GM19035 (cell line): Measurements from ENCODE around the gene MYO9B.
A peak's percentile ranks its signal among the peaks of the same experiment; 100 is the strongest.

Source experiments
- ATAC-seq: cut with Tn5 transposase; IDR thresholded peaks from one replicate; pipeline ENCODE4 v1.9.1; 2021; ENCODE audit not compliant: unreplicated experiment

Gene MYO9B

GRCh38 chr19:17209126-17210036 lies 133.8 kb downstream of the MYO9B start:
- ATAC-seq, result peak; percentile 44

GRCh38 chr19:17210296-17210695 lies 134.7 kb downstream of the MYO9B start:
- ATAC-seq, result no peak

- no peak for ATAC-seq
Measured at GRCh38 chr19:17211547-17212446, 136.2 kb downstream of the MYO9B start.

GRCh38 chr19:17213334-17213733 lies 137.8 kb downstream of the MYO9B start:
- no peak for ATAC-seq

GRCh38 chr19:17214508-17215126 lies 139.0 kb downstream of the MYO9B start:
- no peak for ATAC-seq

GRCh38 chr19:17215127-17215971 lies 139.8 kb downstream of the MYO9B start, which contains the start of gene USE1:
Gene USE1 (plus strand): TSS chr19:17215357. CDS start chr19:17215406, 49 bp downstream.
- ATAC-seq, result peak; percentile 86

- no peak for ATAC-seq
Measured at GRCh38 chr19:17216058-17216670, 140.6 kb downstream of the MYO9B start.

- ATAC-seq, result no peak
Measured at GRCh38 chr19:17219286-17219685, 143.7 kb downstream of the MYO9B start.

- ATAC-seq, result no peak
Measured at GRCh38 chr19:17220207-17220758, 144.7 kb downstream of the MYO9B start.

- no peak for ATAC-seq
Measured at GRCh38 chr19:17225053-17225452, 149.5 kb downstream of the MYO9B start.

GRCh38 chr19:17226002-17226933 lies 150.7 kb downstream of the MYO9B start, which contains the start of gene OCEL1:
Gene OCEL1 (plus strand): TSS chr19:17226226. CDS start chr19:17226248, 22 bp downstream.
- ATAC-seq, result peak; percentile 84

GRCh38 chr19:17227798-17228367 lies 152.3 kb downstream of the MYO9B start:
- ATAC-seq, result no peak

GRCh38 chr19:17229890-17230289 lies 154.3 kb downstream of the MYO9B start:
- ATAC-seq, result no peak

- ATAC-seq, result no peak
Measured at GRCh38 chr19:17232258-17232657, 156.7 kb downstream of the MYO9B start.

- peak; percentile 38 for ATAC-seq
Measured at GRCh38 chr19:17234911-17235299, 159.3 kb downstream of the MYO9B start.

GRCh38 chr19:17235300-17235970 lies 159.9 kb downstream of the MYO9B start:
- ATAC-seq, result peak; percentile 80
